ENCODE data around the gene TIMM17B. TPM values are rescaled to one million over a fixed set of nuclear protein-coding genes. Genes with fewer than 3 reads are reported as not detected.

The TIMM17B gene
- total RNA-seq, 5 donors from 2014 or later (not counting 1 experiment from before 2014, with no cell fraction given), result 40.5 to 52.1 (median 49.3) TPM

DNA sequence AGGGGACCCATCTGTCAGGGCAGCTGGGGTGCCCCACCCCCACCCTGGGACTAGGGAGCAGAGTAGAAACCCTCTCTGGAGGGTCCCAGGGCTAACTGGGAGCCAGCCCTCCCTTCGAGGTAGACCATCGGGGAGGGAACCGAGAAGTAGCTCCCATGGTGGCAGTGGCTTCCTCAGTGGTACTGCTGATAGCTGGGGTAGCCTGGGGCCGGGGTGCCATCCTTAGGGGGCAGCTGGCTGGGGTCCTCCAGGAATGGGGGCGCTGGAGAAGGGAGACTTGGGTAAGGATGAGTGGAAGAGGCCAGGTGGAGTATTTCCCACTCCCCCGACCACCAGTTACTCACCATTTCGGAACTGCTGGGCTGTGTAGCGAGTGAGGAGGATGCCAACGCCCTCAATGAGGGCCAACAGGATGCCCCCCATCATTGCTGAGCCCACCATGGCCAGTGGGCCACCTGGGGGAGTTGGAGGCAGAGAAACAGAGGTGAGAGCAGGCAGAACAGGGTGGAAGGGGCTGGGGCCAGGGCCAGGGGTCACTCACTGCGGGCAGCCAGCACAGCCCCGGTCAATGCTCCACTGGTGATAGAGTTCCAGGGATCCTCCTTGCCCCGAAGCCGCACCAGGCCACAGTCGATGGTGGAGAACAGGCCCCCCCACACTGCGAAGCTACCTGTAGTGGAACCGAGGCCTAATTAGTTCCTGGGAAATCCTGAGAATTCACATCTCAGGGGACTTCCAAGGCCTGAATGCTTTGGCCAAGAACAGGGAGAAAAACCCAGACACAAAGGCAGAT is 3.8 kb downstream of the TIMM17B start:
- Histone ChIP-seq H3K27ac (ENCODE audit: low read length) (no peak overlapping the region), H3K36me3 (ENCODE audit: control insufficient read depth in 2 of 2, extremely low read depth in 1 of 2, insufficient read depth in 1 of 2, low read length in 1 of 2) (peaks cover 5 to 7% of the 10 kb centered on the region in 2 donors), H3K4me3 (ENCODE audit: control insufficient read depth in 1 of 2, extremely low read depth in 1 of 2, low read length in 1 of 2) (no peak overlapping the region), H3K27me3 (replicated peaks in 1 of 2; ENCODE audit: control insufficient read depth in 2 of 2, extremely low read depth in 1 of 2, insufficient read depth in 2 of 2, low read length in 1 of 2) (no peaks in the 10 kb centered on the region), H3K4me1 (ENCODE audit: control insufficient read depth in 1 of 2, extremely low read depth in 1 of 2, insufficient read depth in 2 of 2, low read length in 2 of 2) (peaks cover 2 to 40% of the 10 kb centered on the region in 2 experiments), H3K9me3 (no peaks in the 10 kb centered on the region)
- no peak for ATAC-seq (replicated peaks in 1 of 4)
- Mint-ChIP-seq H3K9me3 (no peaks in the 10 kb centered on the region), H3K36me3 (peaks cover 6% of the 10 kb centered on the region), H3K27ac (no peak overlapping the region), H3K4me1 (peaks cover 27 to 39% (median 36%) of the 10 kb centered on the region in 3 donors), H3K4me3 (no peak overlapping the region), H3K27me3 (peaks cover 0 to 5% of the 10 kb centered on the region in 2 donors)
- ChIA-PET POLR2A (no interaction called here), CTCF (interaction anchor here in 1 of 2 donors (1.1 to 1.2 kb wide), 2 partner anchors 44 to 245 kb away, joined by 3 to 4 read pairs; no protein-coding TSS in a partner anchor)
- WGBS (ENCODE audit: insufficient coverage), result no CpG with 5 or more reads among the region's 16 CpGs
- DNase-seq, result no peak

DNA sequence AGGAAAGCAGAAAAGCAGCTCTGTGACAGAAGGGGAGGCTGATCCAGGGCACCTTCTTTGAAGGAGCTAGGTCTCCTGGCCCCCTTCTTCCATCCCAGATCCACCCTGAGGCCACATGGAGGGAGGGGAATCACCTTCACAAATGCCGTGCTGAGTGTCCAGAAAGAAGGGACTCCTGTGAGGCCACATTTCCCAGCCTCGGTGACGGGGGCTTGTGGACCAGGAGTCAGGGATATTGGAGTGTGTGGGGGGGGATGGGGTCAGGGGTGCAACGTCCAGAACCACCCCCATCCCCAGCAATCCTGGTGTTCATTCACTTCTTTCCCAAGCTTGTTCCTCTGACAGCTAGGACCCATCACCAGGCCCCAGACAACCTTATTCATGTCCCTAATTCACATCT is 4.7 kb downstream of the TIMM17B start:
- H3K9me3 ChIP-seq, result no peaks in the 10 kb centered on the region
- DNase-seq (no peak), ATAC-seq (replicated peaks in 1 of 4) (no peak)
- H3K36me3 ChIP-seq (ENCODE audit: control insufficient read depth in 2 of 2, extremely low read depth in 1 of 2, insufficient read depth in 1 of 2, low read length in 1 of 2), result peaks cover 5 to 7% of the 10 kb centered on the region in 2 donors
- Mint-ChIP-seq H3K27me3 (peaks cover 0 to 5% of the 10 kb centered on the region in 2 donors), H3K9me3 (no peaks in the 10 kb centered on the region), H3K36me3 (peaks cover 6% of the 10 kb centered on the region), H3K4me3 (peak overlapping the region in 1 of 3 donors; percentile 81), H3K27ac (no peak overlapping the region), H3K4me1 (peaks cover 27 to 33% (median 30%) of the 10 kb centered on the region in 3 donors)
- H3K27me3 ChIP-seq (replicated peaks in 1 of 2; ENCODE audit: control insufficient read depth in 2 of 2, extremely low read depth in 1 of 2, insufficient read depth in 2 of 2, low read length in 1 of 2), result no peaks in the 10 kb centered on the region
- no peak overlapping the region for H3K4me3 ChIP-seq (ENCODE audit: control insufficient read depth in 1 of 2, extremely low read depth in 1 of 2, low read length in 1 of 2)
- POLR2A ChIA-PET, result interaction anchor here in 1 of 2 donors (0.6 kb wide), 1 partner anchor 320 kb away, joined by 3 read pairs; no protein-coding TSS in a partner anchor
- H3K4me1 ChIP-seq (ENCODE audit: control insufficient read depth in 1 of 2, extremely low read depth in 1 of 2, insufficient read depth in 2 of 2, low read length in 2 of 2), result peaks cover 2 to 32% of the 10 kb centered on the region in 2 experiments
- no CpG with 5 or more reads among the region's 4 CpGs for WGBS (ENCODE audit: insufficient coverage)
- CTCF ChIA-PET, result no interaction called here
- no peak overlapping the region for H3K27ac ChIP-seq (ENCODE audit: low read length)

DNA sequence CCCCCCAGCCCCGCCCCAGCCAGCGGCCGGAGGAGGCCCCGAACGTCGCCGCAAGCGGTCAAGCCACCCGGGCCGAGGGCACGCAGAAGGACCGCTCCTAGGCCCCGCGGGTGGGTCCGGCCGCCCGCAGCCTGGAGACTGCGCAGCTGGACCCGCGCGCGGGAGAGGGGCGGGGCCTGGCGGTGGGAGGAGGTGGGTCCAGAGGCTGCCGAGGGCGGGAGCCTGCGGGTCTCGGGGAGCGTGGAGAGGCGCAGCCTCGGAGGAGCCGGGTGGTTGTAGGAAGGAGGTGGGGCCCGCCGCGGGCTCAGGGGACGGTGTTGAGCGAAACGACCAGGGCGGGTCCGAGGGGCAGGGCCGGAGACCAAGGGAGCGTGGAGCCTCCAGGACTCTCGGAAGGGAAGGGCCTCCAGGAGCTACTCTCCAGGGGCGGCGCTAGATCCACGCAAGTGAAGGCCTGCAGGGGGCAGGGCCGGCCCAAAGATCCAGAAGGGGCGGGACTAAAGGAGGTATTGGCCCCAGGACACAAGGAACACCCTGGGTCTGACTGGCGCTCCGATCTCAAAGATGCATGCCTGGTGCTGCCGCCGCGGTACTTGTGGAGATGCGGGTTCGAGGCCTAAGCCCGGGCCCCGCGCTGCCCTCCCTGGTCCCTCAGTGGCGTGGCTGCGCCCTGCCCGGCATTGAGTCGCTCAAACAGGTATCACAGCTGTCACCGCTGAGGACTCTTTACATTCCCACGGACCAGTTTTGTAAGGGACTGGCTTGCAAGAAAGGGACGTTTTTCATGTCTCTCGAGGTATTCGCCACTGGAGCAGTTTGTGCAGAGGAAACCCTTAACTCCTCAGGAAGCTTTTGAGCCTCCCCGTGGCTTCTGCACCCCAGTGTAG is 5.9 kb downstream of the TIMM17B start:
- Histone ChIP-seq H3K4me1 (ENCODE audit: control insufficient read depth in 1 of 2, extremely low read depth in 1 of 2, insufficient read depth in 2 of 2, low read length in 2 of 2) (peaks cover 2 to 28% of the 10 kb centered on the region in 2 experiments), H3K9me3 (no peaks in the 10 kb centered on the region), H3K27ac (ENCODE audit: low read length) (no peak overlapping the region), H3K36me3 (ENCODE audit: control insufficient read depth in 2 of 2, extremely low read depth in 1 of 2, insufficient read depth in 1 of 2, low read length in 1 of 2) (peaks cover 5 to 7% of the 10 kb centered on the region in 2 donors), H3K4me3 (ENCODE audit: control insufficient read depth in 1 of 2, extremely low read depth in 1 of 2, low read length in 1 of 2) (peak overlapping the region; percentile 40 to 62), H3K27me3 (replicated peaks in 1 of 2; ENCODE audit: control insufficient read depth in 2 of 2, extremely low read depth in 1 of 2, insufficient read depth in 2 of 2, low read length in 1 of 2) (no peaks in the 10 kb centered on the region)
- ATAC-seq (replicated peaks in 1 of 4) (peak; percentile 89 to 91 (median 90)), DNase-seq (peak; percentile 54 to 83 (median 69))
- Mint-ChIP-seq H3K4me3 (peak overlapping the region; percentile 80 to 90 (median 81)), H3K27me3 (peaks cover 0 to 9% of the 10 kb centered on the region in 2 donors), H3K9me3 (no peaks in the 10 kb centered on the region), H3K36me3 (peaks cover 6% of the 10 kb centered on the region), H3K27ac (peak overlapping the region; percentile 46 to 78), H3K4me1 (peaks cover 21 to 26% (median 26%) of the 10 kb centered on the region in 3 donors)
- POLR2A ChIA-PET, result interaction anchor here (0.6 kb wide), 3 partner anchors 22 to 97 kb away, joined by 3 read pairs; no protein-coding TSS in a partner anchor
- WGBS (ENCODE audit: insufficient coverage), result 3% methylated on average over 52 of the region's 68 CpGs
- CTCF ChIA-PET, result interaction anchor here in 1 of 2 donors (1.0 to 1.5 kb wide), 2 partner anchors 46 to 90 kb away, joined by 4 to 10 read pairs; partner anchors contain the start of gene HDAC6

DNA sequence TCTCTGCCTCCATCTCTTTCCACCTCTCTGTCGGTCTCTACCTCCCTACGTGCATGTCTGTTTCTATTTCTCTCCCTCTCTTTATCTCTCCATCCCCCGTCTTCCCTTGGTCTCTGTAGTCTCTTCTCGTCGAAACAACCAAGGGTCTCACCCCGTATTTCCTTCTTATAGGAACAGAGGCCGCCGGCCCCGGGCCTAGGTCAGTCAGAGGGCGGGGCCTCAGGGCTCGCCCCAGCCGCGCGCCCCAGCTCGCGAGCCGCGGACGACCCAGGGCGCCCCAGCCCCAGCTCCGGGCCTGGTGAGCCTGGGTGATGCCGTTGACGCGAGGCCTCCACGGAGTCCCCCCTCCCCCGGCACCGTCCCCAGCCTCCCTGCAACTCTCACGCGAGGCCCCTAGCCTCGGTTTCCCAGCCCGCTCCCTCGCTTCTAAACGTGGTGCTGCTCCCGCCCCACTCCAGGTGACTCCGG is 6.6 kb downstream of the TIMM17B start:
- no peaks in the 10 kb centered on the region for H3K27me3 ChIP-seq (replicated peaks in 1 of 2; ENCODE audit: control insufficient read depth in 2 of 2, extremely low read depth in 1 of 2, insufficient read depth in 2 of 2, low read length in 1 of 2)
- Mint-ChIP-seq H3K4me1 (peaks cover 18 to 22% (median 21%) of the 10 kb centered on the region in 3 donors), H3K9me3 (no peaks in the 10 kb centered on the region), H3K4me3 (peak overlapping the region; percentile 80 to 90 (median 81)), H3K36me3 (peaks cover 6% of the 10 kb centered on the region), H3K27ac (peak overlapping the region; percentile 82 to 93), H3K27me3 (peaks cover 0 to 12% of the 10 kb centered on the region in 2 donors)
- DNase-seq (peak in 1 of 35 experiments; percentile 21), ATAC-seq (replicated peaks in 1 of 4) (peak; percentile 34 to 45 (median 43))
- ChIA-PET POLR2A (interaction anchor here (0.6 kb wide), 3 partner anchors 21 to 96 kb away, joined by 3 read pairs; no protein-coding TSS in a partner anchor), CTCF (interaction anchor here in 1 of 2 donors (1.0 to 1.5 kb wide), 2 partner anchors 47 to 89 kb away, joined by 4 to 10 read pairs; partner anchors contain the start of gene HDAC6)
- peaks cover 5 to 7% of the 10 kb centered on the region in 2 donors for H3K36me3 ChIP-seq (ENCODE audit: control insufficient read depth in 2 of 2, extremely low read depth in 1 of 2, insufficient read depth in 1 of 2, low read length in 1 of 2)
- 0% methylated on average over 6 of the region's 35 CpGs for WGBS (ENCODE audit: insufficient coverage)
- no peaks in the 10 kb centered on the region for H3K9me3 ChIP-seq
- peak overlapping the region; percentile 38 to 62 for H3K4me3 ChIP-seq (ENCODE audit: control insufficient read depth in 1 of 2, extremely low read depth in 1 of 2, low read length in 1 of 2)
- no peak overlapping the region for H3K27ac ChIP-seq (ENCODE audit: low read length)
- H3K4me1 ChIP-seq (ENCODE audit: control insufficient read depth in 1 of 2, extremely low read depth in 1 of 2, insufficient read depth in 2 of 2, low read length in 2 of 2), result peaks cover 0 to 22% of the 10 kb centered on the region in 2 experiments

DNA sequence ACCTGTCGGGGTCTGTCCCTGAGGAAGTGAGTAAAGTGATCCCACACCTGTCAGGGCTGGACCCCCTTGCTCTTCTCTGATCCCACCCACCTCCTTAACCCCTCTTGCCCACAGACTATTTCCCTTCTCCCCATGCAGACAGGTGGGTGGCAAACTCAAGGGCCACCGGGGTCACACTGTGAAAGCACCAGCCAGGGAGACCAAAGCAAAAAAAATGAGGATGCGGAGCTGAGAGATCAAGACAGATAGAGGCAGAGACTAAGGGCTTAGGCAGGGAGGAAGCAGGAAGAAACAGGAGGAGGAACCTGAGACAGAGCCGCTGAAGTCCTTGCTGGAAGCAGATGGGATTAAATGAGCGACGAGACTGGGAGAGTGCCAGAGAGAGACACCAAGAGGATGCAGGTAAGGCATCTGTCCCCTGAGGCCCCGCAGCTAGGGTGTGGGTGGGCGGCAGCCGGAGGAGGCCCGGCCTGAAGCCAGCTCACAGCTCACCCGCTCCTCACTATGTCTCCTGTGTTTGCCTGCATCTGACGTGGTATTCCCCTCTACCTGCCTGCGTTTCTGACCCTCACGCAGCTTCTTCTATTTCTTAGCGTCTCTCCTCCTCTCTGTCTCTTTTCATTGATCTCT is 7.2 kb downstream of the TIMM17B start:
- Histone ChIP-seq H3K27me3 (replicated peaks in 1 of 2; ENCODE audit: control insufficient read depth in 2 of 2, extremely low read depth in 1 of 2, insufficient read depth in 2 of 2, low read length in 1 of 2) (no peaks in the 10 kb centered on the region), H3K36me3 (ENCODE audit: control insufficient read depth in 2 of 2, extremely low read depth in 1 of 2, insufficient read depth in 1 of 2, low read length in 1 of 2) (peaks cover 5 to 7% of the 10 kb centered on the region in 2 donors), H3K27ac (ENCODE audit: low read length) (no peak overlapping the region), H3K9me3 (no peaks in the 10 kb centered on the region), H3K4me1 (ENCODE audit: control insufficient read depth in 1 of 2, extremely low read depth in 1 of 2, insufficient read depth in 2 of 2, low read length in 2 of 2) (peaks cover 0 to 18% of the 10 kb centered on the region in 2 experiments), H3K4me3 (ENCODE audit: control insufficient read depth in 1 of 2, extremely low read depth in 1 of 2, low read length in 1 of 2) (peak overlapping the region; percentile 38 to 62)
- Mint-ChIP-seq H3K9me3 (no peaks in the 10 kb centered on the region), H3K27me3 (peaks cover 0 to 12% of the 10 kb centered on the region in 2 donors), H3K27ac (peak overlapping the region; percentile 82 to 93), H3K4me1 (peaks cover 17 to 20% (median 18%) of the 10 kb centered on the region in 3 donors), H3K4me3 (peak overlapping the region; percentile 80 to 90 (median 81)), H3K36me3 (peaks cover 6% of the 10 kb centered on the region)
- ChIA-PET CTCF (no interaction called here), POLR2A (no interaction called here)
- DNase-seq (no peak), ATAC-seq (replicated peaks in 1 of 4) (peak in 1 of 4 experiments; percentile 10)
- WGBS (ENCODE audit: insufficient coverage), result 15% methylated on average over 10 of the region's 15 CpGs

Measured in T-cell (primary cell).